ENCODE results near the gene TMEM123. TPM values are rescaled to one million over a fixed set of nuclear protein-coding genes. Genes with fewer than 3 reads are reported as not detected.

The TMEM123 gene
- total RNA-seq, 4 donors from 2014 or later = 282 to 506 (median 336) TPM

- Histone ChIP-seq H3K27me3 (no peaks in the 10 kb centered on the region), H3K4me3 (replicated peaks in 1 of 3) (no peak overlapping the region), H3K27ac (no peak overlapping the region), H3K36me3 (no peaks in the 10 kb centered on the region), H3K9me3 (no peaks in the 10 kb centered on the region), H3K4me1 (peaks cover 0 to 8% of the 10 kb centered on the region in 2 donors)
- intact Hi-C loops (cut with DNase I) = no loop called here
- TF ChIP-seq CTCF (IDR thresholded peaks at IDR 0.05) (no peak), POLR2A (IDR thresholded peaks at IDR 0.05) (no peak)
- WGBS, 2 donors = 67 to 83% methylated on average over 5 of the region's 5 CpGs
- DNase-seq = no peak
Observed at GRCh38 chr11:102489186-102490145, 36.9 kb upstream of the TMEM123 start.

- no peak overlapping the region for H3K4me3 ChIP-seq (replicated peaks in 1 of 3)
- H3K27ac ChIP-seq = no peak overlapping the region
- DNase-seq = no peak
- H3K9me3 ChIP-seq = no peaks in the 10 kb centered on the region
- peaks cover 0 to 3% of the 10 kb centered on the region in 2 donors for H3K4me1 ChIP-seq
- 84 to 90% methylated on average over 3 of the region's 3 CpGs for WGBS, 2 donors
- intact Hi-C loops (cut with DNase I) = no loop called here
- TF ChIP-seq POLR2A (IDR thresholded peaks at IDR 0.05) = no peak
- TF ChIP-seq CTCF (IDR thresholded peaks at IDR 0.05) = no peak
- H3K36me3 ChIP-seq = no peaks in the 10 kb centered on the region
- H3K27me3 ChIP-seq = no peaks in the 10 kb centered on the region
Observed at GRCh38 chr11:102488208-102488607, 35.6 kb upstream of the TMEM123 start.

GRCh38 chr11:102487214-102487613 lies 34.6 kb upstream of the TMEM123 start:
- no peak overlapping the region for H3K27ac ChIP-seq
- no peak for DNase-seq
- H3K27me3 ChIP-seq = no peaks in the 10 kb centered on the region
- H3K4me1 ChIP-seq = peaks cover 0 to 3% of the 10 kb centered on the region in 2 donors
- no peak overlapping the region for H3K4me3 ChIP-seq (replicated peaks in 1 of 3)
- no peaks in the 10 kb centered on the region for H3K9me3 ChIP-seq
- H3K36me3 ChIP-seq = no peaks in the 10 kb centered on the region
- intact Hi-C loops (cut with DNase I) = no loop called here
- 5 to 88% methylated on average over 1 of the region's 1 CpG for WGBS, 2 donors
- TF ChIP-seq POLR2A (IDR thresholded peaks at IDR 0.05) (no peak), CTCF (IDR thresholded peaks at IDR 0.05) (no peak)

GRCh38 chr11:102486584-102486983 lies 34.0 kb upstream of the TMEM123 start:
- no peak for TF ChIP-seq CTCF (IDR thresholded peaks at IDR 0.05)
- no peak for TF ChIP-seq POLR2A (IDR thresholded peaks at IDR 0.05)
- no peak for DNase-seq
- no peaks in the 10 kb centered on the region for H3K9me3 ChIP-seq
- intact Hi-C loops (cut with DNase I) = no loop called here
- peaks cover 0 to 3% of the 10 kb centered on the region in 2 donors for H3K4me1 ChIP-seq
- H3K4me3 ChIP-seq (replicated peaks in 1 of 3) = no peak overlapping the region
- no peaks in the 10 kb centered on the region for H3K36me3 ChIP-seq
- 90 to 96% methylated on average over 2 of the region's 2 CpGs for WGBS, 2 donors
- H3K27ac ChIP-seq = no peak overlapping the region
- no peaks in the 10 kb centered on the region for H3K27me3 ChIP-seq

- 91 to 98% methylated on average over 2 of the region's 2 CpGs for WGBS, 2 donors
- no peaks in the 10 kb centered on the region for H3K36me3 ChIP-seq
- no peak for DNase-seq
- H3K27me3 ChIP-seq = no peaks in the 10 kb centered on the region
- no peaks in the 10 kb centered on the region for H3K9me3 ChIP-seq
- no peak overlapping the region for H3K27ac ChIP-seq
- intact Hi-C loops (cut with DNase I) = no loop called here
- H3K4me1 ChIP-seq = peaks cover 0 to 3% of the 10 kb centered on the region in 2 donors
- no peak for TF ChIP-seq POLR2A (IDR thresholded peaks at IDR 0.05)
- no peak for TF ChIP-seq CTCF (IDR thresholded peaks at IDR 0.05)
- no peak overlapping the region for H3K4me3 ChIP-seq (replicated peaks in 1 of 3)
Observed at GRCh38 chr11:102485095-102485722, 32.6 kb upstream of the TMEM123 start.
